Measurements from ENCODE around the gene CADM2.

GRCh38 chr3:85853805-85854204 is 895.0 kb downstream of the CADM2 start:
- TF ChIP-seq CTCF (IDR thresholded peaks at IDR 0.05) (no peak), POLR2A (IDR thresholded peaks at IDR 0.05) (no peak)
